Peyer's patch (tissue), 4 donors: ENCODE data around the gene CHCHD3. TPM values are rescaled to one million over a fixed set of nuclear protein-coding genes. Genes with fewer than 3 reads are reported as not detected.

Source experiments
- DNase-seq, 3 donors: peaks; one replicate each; pipeline ENCODE4 v3.0.0-alpha.2; 2017 to 2019
- H3K27ac ChIP-seq, 4 donors: fragments of 200-600 bp; sonication (generic); one replicate each; pipeline ENCODE4 v1.5.1; 2016 to 2019
- H3K27me3 ChIP-seq, 2 donors: fragments of 200-600 bp; sonication (generic); one replicate each; pipeline ENCODE4 v1.5.1; 2019
- H3K36me3 ChIP-seq, 3 donors: fragments of 200-600 bp; sonication (generic); one replicate each; pipeline ENCODE4 v1.5.1; 2016 to 2019
- H3K4me1 ChIP-seq, 4 donors: fragments of 200-600 bp; sonication (generic); one replicate each; pipeline ENCODE4 v1.5.1; 2016 to 2019
- H3K4me3 ChIP-seq, 4 donors: fragments of 200-600 bp; sonication (generic); 1 replicate in 3 of 4; 2 replicates in 1 of 4; pipeline ENCODE4 v1.5.1; 2016 to 2019; ENCODE audit warnings: mild to moderate bottlenecking in 1 of 4
- H3K9me3 ChIP-seq, 4 donors: fragments of 200-600 bp; sonication (generic); one replicate each; pipeline ENCODE4 v1.5.1; 2016 to 2019; ENCODE audit warnings: mild to moderate bottlenecking in 1 of 4
- POLR2A ChIP-seq, 2 donors: fragments of 450-650 bp; IDR thresholded peaks; one replicate each; pipeline ENCODE4 v1.5.1; 2017; ENCODE audit warnings: antibody characterized with exemption in 2 of 2, mild to moderate bottlenecking in 2 of 2, moderate library complexity in 2 of 2
- total RNA-seq, 4 donors: library from RNA; depleted of rRNA; stranded (reverse); fragments of >200 nt; gene quantifications; one replicate each; pipeline ENCODE4 v1.1.0, GENCODE V29; 2016
- TF ChIP-seq, protein P1 (sequence below), 6 experiments: fragments of 450-650 bp in 4 of 6; fragments of 200-600 bp in 2 of 6; sonication (generic) in 1 of 6; IDR thresholded peaks; one replicate each; pipeline ENCODE4 v1.5.1; 2017 to 2019; ENCODE audit warnings: antibody characterized with exemption in 6 of 6, mild to moderate bottlenecking in 3 of 6, moderate library complexity in 1 of 6

Gene CHCHD3
- total RNA-seq, 4 donors from 2014 or later = 53.9 to 114 (median 84.0) TPM

DNA sequence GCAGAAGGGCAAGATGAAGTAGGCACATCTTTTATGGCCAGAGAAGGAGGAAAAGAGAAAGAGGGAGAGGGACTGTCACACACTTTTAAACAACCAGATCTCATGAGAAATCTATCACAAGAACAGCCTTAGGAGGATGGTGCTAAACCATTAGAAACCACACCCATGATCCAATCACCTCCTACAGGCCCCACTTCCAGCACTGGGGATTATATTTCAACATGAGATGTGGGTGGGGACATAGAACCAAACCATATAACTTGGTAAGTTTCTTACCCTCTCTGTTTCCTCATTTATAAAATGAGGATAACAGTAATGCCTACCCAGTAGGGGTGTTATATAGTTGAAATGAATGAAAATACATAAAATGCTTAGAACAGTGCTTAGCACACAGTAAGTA lies 66.0 kb downstream of the CHCHD3 start:
- Histone ChIP-seq H3K27me3 (no peaks in the 10 kb centered on the region), H3K36me3 (no peaks in the 10 kb centered on the region), H3K4me3 (no peak overlapping the region), H3K4me1 (no peaks in the 10 kb centered on the region), H3K9me3 (no peaks in the 10 kb centered on the region), H3K27ac (no peak overlapping the region)
- DNase-seq = no peak
- no peak for TF ChIP-seq POLR2A (IDR thresholded peaks at IDR 0.05)
- TF ChIP-seq, protein P1, sequence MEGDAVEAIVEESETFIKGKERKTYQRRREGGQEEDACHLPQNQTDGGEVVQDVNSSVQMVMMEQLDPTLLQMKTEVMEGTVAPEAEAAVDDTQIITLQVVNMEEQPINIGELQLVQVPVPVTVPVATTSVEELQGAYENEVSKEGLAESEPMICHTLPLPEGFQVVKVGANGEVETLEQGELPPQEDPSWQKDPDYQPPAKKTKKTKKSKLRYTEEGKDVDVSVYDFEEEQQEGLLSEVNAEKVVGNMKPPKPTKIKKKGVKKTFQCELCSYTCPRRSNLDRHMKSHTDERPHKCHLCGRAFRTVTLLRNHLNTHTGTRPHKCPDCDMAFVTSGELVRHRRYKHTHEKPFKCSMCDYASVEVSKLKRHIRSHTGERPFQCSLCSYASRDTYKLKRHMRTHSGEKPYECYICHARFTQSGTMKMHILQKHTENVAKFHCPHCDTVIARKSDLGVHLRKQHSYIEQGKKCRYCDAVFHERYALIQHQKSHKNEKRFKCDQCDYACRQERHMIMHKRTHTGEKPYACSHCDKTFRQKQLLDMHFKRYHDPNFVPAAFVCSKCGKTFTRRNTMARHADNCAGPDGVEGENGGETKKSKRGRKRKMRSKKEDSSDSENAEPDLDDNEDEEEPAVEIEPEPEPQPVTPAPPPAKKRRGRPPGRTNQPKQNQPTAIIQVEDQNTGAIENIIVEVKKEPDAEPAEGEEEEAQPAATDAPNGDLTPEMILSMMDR (IDR thresholded peaks at IDR 0.05) = no peak

DNA sequence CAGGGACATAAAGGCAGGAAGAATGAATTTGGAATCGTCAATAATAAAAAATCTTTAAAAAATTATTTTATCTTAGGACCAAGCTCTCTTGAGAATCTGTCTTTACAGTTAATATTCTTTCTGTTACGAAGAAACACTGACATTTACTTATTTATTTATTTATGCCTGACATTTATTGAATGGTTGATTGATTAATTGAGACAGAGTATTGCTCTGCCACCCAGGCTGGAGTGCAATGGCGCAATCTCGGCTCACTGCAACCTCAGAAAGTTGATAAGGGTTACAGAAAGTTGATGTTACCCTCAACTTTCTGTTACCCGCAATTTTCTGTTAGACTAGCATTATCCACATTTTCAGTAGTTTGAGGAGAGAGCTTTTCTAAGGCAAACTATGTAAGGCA lies 70.1 kb downstream of the CHCHD3 start:
- TF ChIP-seq, protein P1 (IDR thresholded peaks at IDR 0.05) = no peak
- TF ChIP-seq POLR2A (IDR thresholded peaks at IDR 0.05) = no peak
- Histone ChIP-seq H3K27ac (no peak overlapping the region), H3K36me3 (no peaks in the 10 kb centered on the region), H3K4me1 (no peaks in the 10 kb centered on the region), H3K4me3 (no peak overlapping the region), H3K9me3 (no peaks in the 10 kb centered on the region), H3K27me3 (no peaks in the 10 kb centered on the region)
- DNase-seq = no peak

DNA sequence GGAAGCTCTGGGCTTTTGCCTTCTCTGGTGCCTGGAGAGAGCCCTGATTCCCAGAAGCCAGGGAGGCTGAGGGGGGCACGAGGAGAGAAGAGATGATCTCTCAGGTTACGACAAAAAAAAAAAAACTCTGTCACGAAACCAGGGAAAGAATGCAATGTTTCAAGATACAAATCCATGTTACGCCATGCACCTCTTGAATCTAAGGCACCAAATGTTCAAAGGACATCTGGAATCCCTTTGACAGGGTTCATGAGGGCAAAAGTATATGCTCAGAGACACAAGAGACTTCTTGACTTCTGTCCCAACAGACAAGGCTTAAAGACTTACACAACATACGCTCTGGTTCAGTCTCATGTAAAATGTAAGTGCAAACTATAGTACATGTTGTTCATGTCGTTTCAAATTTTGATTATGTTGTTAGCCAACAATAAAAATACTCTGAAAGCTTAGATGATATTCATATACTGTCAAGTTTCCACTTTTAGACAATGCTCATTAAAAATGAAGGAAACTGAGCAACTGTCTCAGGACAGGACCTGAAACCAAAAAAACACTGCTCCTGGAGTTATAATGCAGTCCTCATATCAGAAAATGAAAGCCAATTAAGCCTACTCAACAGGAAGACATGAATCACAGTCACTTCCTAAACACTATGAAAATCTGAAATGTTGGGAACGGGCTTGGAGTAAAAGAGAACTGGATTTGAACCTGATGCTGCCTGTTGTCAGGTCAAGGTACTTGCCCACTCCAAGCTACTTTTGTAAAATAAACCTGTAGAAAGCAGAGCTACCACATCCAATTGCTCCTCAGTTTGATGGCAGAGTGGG lies 72.3 kb downstream of the CHCHD3 start:
- Histone ChIP-seq H3K27ac (no peak overlapping the region), H3K27me3 (no peaks in the 10 kb centered on the region), H3K9me3 (no peaks in the 10 kb centered on the region), H3K36me3 (no peaks in the 10 kb centered on the region), H3K4me1 (no peaks in the 10 kb centered on the region), H3K4me3 (no peak overlapping the region)
- no peak for DNase-seq
- TF ChIP-seq POLR2A (IDR thresholded peaks at IDR 0.05) = no peak
- TF ChIP-seq, protein P1 (IDR thresholded peaks at IDR 0.05) = no peak

DNA sequence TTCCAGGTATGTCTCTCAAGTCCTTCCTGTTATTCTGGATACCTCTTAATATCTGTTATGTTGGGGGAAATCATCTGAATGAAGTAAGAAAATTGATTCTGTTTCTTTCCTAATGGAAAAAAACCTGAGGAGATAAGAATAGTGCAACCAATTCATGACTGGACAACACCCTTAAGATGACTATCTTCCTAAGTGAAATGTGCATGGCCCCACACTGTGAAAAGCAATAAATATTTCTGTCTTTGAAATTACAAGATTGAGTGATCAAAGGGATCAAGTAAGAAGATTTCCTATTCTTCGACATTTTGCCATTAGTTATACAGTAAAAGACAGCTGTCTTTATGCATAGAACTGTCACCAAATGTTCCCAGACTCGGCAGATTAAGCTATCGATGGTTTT lies 73.9 kb downstream of the CHCHD3 start:
- Histone ChIP-seq H3K36me3 (no peaks in the 10 kb centered on the region), H3K4me3 (no peak overlapping the region), H3K4me1 (no peaks in the 10 kb centered on the region), H3K27ac (no peak overlapping the region), H3K9me3 (no peaks in the 10 kb centered on the region), H3K27me3 (no peaks in the 10 kb centered on the region)
- DNase-seq = no peak
- TF ChIP-seq, protein P1 (IDR thresholded peaks at IDR 0.05) = no peak
- TF ChIP-seq POLR2A (IDR thresholded peaks at IDR 0.05) = no peak

DNA sequence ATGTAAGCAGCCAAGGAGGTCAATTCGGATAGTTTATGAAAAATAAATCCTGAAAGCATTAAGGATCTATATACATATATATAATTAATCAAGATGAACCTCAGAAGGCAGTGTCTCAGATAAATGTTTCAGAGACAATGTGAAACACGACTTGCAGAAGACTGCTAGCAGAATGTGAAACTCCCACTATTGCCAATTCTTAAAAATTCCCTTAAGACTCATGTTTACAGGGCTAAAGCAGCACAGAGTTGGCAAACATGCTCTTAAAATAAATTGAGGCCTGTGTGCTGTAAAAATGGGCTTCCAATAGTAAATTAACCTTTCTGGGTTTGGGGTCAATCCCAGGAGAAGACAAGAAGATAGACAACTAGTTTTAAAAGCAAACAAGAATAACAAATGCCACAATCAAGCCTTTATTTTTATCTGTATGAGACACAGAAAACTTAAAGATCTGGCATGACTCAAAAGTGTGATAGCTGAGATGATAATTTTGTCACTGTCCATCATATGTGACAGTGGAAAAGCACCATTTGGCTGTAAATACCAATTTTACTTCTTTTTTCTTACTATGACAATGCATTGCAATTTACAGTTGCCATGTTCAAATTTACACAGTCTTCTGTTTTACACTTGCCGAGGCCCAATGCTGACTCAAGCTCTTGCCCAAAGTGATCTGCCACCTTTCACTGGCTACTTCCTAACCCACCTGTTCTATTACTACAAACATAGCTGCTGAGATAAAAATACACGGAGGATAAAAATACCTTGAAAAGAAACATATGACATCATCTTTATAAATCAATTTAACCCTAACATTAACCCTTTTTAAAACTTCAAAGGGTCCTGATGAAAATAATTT lies 78.6 kb downstream of the CHCHD3 start:
- Histone ChIP-seq H3K27ac (no peak overlapping the region), H3K9me3 (no peaks in the 10 kb centered on the region), H3K27me3 (no peaks in the 10 kb centered on the region), H3K4me1 (no peaks in the 10 kb centered on the region), H3K36me3 (no peaks in the 10 kb centered on the region), H3K4me3 (no peak overlapping the region)
- DNase-seq = no peak
- TF ChIP-seq POLR2A (IDR thresholded peaks at IDR 0.05) = no peak
- TF ChIP-seq, protein P1 (IDR thresholded peaks at IDR 0.05) = no peak
